IPS DF 4.7 (cell line): ENCODE data around the gene F2RL3.
"Not testable (repeated sequence)": the region's sequence is repeated elsewhere in the genome, so short reads cannot be mapped to it uniquely, and the experiment has no call there.

ENCODE experiments used
- DNase-seq: peaks from one replicate; pipeline ENCODE4 v3.0.0-alpha.2; 2013; ENCODE audit warnings: low spot score; ENCODE audit errors: extremely low read depth

The F2RL3 gene

DNA sequence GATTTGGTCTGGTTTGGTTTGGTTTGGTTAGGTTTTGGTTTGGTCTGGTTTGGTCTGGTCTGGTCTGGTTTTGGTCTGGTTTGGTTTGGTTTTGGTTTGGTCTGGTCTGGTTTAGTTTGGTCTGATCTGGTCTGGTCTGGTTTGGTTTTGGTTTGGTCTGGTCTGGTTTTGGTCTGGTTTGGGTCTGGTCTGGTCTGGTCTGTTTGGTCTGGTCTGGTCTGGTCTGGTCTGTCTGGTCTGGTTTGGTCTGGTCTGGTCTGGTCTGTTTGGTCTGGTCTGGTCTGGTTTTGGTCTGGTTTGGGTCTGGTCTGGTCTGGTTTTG, 13.9 kb upstream of the F2RL3 start:
- not testable (repeated sequence) for DNase-seq

- no peak for DNase-seq
Measured at GRCh38 chr19:16875584-16876555, 12.9 kb upstream of the F2RL3 start.

GRCh38 chr19:16876904-16877361, 11.9 kb upstream of the F2RL3 start:
- no peak for DNase-seq

DNA sequence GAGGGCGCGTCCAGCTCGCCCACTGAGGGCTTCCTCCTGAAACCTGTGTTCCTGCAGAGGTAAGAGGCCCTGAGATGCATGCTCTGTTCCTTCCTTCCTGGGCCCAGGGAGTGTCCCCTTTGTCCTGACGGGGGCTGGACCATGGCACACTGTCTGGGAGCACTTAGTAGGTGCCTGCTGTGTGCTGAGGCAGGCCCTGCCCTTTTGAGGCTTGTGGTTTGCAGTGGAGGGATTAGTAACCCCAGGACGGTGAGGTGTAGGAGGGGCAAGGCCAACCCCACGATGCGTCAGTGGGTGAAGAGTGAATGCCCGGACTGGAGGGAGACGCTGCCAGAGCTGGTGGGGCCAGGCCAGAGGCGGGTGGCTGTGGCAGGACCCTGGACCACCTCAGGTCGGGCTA, 11.2 kb upstream of the F2RL3 start:
- DNase-seq, result no peak

DNA sequence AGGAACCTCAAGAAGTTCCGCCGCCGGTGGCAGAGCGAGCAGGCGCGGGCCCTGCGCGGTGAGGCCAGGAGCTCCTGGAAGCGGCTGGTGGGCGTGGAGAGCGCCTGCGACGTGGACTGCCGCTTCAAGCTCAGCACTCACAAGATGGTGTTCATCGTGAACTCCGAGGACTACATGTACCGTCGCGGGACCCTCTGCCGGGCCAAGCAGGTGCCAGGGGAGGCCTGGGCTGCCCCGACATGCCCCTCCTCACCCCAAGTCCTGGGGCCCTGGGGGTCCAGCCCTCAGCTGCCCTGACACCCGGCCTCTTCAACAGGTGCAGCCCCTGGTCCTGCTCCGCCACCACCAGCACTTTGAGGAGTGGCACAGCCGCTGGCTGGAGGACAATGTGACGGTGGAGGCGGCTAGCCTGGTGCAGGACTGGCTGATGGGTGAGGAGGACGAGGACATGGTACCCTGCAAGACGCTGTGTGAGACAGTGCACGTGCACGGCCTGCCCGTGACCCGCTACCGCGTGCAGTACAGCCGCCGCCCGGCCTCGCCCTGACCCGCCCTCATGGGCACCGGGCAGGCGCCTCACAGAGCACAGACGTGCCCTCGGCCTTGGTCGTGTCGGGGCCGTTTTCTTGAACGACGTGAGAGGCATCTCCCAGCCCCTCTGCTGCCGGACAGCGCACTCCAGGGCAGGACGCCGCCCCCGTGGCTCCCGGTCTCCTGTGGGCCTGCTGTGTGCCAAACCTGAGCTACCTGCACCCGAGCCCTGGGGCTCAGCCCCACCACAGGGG, 10.4 kb upstream of the F2RL3 start:
- DNase-seq, result no peak

DNA sequence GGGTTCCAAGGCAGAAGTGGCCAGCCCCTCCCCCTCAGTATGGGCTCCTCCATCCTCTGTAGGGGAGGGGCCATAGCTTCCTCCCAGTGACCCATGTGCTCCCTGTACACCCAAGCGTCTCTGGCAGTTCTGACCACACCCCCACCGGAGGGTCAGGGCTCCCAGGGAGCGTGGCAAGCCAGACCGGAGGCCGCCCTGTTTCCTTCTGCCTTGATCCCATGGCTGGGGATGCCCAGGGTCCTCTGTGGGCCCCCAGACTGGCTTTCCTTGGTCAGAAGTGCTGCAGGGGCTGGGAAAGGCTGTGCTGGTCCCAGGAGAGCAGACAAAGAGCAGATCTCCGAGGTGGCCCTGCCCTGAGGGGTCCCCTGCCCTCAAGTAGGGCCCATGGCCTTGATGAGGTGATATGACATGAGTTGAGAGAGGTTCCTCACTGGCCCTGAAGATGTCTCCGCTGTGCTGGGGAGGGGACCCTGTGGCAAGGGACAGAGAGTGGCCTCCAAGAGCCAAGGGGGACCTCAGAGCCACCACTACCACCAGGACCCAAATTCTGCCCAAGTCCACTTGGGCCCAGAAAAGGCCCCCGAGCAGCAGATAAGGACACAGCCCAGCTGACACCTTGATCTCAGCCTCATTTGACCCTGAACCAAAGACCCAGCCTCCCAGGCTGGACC, 7.8 kb upstream of the F2RL3 start:
- DNase-seq, result no peak

DNA sequence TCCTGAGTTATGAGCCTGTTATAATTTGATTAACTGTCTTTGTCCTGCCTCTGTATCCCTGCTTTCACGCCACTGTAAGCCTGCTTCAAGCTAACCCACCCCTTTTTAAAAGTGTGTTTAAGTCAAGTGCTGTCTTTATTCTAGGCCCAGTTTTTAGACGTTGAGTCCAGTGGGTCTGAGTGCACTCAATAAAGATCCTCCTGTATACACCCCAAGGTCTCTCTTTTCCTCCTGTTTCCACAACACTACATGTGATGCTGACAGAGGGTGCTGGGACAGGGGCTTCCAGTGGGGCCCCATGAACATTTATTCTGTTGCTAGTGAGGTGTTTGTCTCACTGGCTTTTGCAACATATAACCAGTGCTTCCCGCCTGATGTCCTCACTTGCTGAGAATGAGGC, 6.7 kb upstream of the F2RL3 start:
- DNase-seq, result no peak

GRCh38 chr19:16883522-16883921, 5.3 kb upstream of the F2RL3 start:
- DNase-seq, result no peak

DNA sequence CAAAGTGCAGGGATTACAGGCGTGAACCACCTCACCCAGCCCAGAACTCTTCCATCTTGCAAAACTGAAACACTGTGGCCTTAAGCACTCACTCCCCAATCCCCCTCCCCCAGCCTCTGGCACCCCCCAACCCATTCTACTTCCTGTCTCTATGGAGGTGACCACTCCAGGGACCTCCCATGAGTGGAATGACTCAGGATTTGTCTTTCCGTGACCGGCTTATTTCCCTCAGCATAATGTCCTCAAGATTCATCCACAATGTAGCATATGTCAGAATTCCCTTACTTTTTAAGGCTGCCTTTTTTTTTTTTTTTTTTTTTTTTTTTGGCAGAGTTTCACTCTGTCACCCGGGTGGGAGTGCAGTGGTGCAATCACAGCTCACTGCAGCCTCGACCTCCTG, 3.6 kb upstream of the F2RL3 start:
- DNase-seq, result no peak

DNA sequence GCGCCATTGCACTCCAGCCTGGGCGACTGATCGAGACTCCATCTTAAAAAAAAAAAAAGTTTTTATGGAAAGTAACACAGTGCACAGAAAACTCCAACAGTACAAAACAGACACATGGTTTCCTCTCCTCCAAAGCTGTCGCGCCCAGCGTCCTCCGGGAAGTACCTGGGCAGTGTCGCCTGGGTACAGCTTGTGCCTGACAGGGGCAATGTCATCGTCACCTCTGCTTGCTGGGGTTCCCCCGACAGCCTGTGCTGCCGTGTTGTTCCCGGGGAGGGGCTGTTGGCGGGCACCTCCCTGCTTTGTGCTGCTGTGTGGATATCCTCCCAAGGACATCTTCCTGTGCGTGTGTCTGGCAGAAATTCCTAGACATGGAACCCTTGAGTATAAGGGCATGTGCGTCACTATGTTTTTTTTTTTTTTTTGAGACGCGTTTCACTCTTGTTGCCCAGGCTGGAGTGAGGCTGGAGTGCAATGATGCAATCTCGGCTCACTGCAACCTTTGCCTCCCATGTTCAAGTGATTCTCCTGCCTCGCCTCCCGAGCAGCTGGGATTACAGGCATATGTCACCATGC, 2.4 kb upstream of the F2RL3 start:
- DNase-seq, result no peak

DNA sequence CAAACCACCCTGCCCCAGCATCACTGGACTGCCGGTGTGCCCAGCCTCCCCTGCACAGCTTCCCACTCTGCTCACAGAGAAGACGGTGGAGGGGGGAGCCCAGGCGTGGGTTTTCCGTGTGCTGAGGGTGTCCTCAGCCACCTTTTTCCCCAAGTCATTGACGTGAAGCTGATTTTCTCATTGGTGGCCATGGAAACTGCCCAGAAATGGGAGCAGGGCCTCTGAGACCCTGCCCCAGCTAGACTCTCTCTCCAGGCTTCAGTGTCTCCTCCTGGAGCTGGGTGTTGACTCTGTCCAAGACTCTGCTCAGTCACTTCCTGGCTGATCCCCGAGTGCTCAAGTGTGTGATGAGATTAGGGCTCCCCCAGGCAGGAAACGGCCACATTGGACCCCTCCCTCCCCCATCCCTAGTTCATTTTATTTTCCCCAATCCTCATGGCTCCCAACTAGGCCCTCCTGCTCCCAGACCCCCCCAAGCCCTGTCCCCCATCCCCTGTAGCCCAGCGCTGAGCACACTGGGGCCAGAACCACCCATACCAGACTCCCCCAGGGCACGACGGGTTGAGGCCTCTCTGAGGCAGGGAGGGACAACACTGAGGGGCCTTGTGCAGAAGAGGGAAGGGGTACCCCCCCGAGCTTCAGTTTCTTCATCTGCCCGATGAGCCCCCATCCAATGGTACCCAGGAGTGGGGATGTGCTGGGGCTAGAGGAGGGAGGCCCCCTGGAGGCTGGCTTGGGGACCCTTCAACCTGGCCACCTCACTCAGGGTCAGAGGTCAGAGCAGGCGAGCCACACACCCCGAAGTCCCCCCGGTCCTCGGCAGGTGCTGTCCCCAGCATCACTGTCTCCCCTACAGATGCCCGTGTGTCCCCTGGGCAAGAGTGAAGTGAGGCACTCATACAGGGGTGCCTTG, 1.2 kb upstream of the F2RL3 start:
- no peak for DNase-seq

DNA sequence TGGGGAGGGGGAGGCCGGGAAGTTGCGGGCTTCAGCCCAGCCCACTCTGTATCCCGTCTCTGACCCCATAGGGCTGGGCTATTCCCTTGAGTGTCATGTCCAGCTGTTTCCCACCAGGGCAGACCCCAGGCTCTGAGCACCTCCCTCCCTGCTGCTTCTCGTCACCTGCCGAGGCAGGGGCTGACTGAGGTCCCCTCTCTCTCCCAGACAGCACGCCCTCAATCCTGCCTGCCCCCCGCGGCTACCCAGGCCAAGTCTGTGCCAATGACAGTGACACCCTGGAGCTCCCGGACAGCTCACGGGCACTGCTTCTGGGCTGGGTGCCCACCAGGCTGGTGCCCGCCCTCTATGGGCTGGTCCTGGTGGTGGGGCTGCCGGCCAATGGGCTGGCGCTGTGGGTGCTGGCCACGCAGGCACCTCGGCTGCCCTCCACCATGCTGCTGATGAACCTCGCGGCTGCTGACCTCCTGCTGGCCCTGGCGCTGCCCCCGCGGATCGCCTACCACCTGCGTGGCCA, 625 bp downstream of the F2RL3 start:
- no peak for DNase-seq

GRCh38 chr19:16889883-16890460, 1.2 kb downstream of the F2RL3 start:
- DNase-seq, result no peak

GRCh38 chr19:16890461-16891184, 1.8 kb downstream of the F2RL3 start:
- DNase-seq, result no peak

DNA sequence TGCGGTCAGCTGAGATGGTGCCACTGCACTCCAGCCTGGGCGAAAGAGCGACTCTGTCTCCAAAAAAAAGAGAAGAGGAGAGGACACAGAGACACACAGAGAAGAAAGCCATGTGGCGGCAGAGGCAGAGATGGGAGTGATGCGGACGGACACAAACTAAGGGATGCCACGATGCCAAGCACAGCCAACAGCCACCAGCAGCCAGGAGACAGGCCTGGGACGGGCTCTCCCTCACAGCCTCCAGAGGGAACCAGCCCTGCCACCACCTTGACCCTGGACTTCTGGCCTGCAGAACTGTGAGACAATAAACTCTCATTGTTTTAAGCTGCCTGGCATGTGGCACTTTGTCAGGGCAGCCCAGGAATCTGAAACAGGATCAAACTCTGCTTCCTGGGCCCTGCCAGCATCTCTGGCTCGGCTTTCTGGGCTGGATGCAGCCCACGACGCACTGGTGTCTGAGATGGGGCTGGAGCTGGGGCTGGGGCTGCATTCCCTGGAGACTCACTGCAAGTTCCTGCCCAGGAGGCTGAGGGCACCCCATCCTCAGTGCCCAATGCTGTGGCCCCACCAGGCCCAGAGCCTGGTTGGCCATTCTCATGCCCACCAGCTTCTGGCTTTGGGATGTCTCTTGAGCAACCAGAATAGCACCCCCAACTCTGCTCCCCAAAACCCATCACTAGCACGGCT, 3.0 kb downstream of the F2RL3 start:
- no peak for DNase-seq

DNA sequence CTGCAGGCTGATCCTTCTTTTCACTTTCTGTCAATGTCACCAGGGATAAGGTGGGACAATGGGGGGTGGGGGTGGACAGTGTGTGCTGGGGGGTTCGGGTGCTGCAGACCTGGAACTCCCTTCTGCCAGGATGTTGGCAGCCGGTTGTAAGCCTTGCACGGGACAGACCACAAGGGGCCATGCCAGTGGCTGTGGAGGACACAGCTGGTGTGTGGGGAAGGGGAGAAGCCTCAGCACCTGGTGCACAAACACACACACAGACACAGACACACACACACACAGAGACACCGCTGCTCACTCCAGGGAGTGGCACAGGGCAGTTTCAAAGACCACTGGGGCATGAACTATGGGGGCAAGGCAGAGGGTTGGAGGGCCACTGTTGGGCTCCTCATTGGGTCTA, 3.6 kb downstream of the F2RL3 start:
- DNase-seq, result no peak

DNA sequence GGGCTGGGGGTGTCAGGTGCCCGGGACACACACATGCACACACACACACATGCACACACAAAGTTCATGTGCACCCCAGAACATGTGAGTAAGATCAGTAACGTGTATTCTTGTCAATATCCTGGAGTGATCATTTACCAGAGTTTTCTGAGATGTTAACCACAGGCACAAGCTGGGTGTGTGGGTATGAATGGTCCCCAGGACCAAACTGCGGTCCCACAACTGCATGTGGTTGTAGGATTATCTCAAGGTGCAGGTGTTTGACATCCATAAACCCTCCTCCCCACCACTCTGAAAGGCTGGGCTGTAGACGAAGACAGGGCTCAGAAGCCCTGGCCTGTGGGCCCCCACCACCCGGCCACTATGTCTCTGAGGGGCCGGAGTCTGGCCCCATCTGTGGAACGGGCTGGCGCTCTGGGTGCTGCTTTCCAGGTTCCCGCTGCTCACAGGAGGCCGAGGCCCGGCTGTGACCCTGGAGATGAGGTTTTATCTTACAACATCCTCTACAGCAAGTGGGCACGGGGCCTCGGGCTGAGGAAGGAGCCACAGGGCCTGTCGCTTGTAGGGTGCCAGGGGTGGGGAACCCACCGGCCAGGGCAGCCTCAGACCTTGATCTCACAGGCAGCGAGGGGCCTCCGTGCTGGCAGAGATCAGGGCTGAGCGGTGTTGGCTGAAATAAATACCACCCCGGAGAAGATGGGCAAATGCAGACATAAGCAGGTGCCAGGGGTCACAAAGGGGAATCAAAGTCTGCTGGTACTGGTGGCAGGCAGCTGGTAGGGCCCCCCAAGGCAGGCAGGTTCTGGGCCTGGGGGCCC, 4.3 kb downstream of the F2RL3 start:
- DNase-seq, result no peak

DNA sequence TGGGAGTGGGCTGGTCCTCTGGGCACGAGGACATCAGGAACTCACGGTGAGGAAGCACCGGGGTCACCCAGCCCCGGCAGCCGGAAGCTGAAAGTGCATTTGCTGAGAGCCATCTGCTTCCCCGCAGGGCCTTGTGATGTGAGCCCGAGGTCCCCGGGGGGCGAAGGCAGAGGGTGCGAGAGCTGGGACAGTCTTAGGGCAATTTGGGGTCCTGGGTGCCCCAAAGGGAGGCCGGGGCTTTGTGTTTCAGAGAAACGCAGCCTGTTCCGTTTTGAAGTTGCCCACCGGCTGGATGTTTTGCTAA, 4.8 kb downstream of the F2RL3 start:
- DNase-seq, result no peak
